Endothelial cell of umbilical vein (primary cell): ENCODE measurements around the gene KRTAP10-7. TPM values are rescaled to one million over a fixed set of nuclear protein-coding genes. Genes with fewer than 3 reads are reported as not detected.

Source experiments
- BruUV-seq: library from RNA; stranded (reverse); fragments of 400-500 nt; replicated peaks from 2 replicates; lab custom pipeline; 2021; lab: Mats Ljungman, UMichigan
- CTCF ChIA-PET: fragments of 300-600, 350-600 bp; sonication (Branson Sonifier 250); formaldehyde crosslinking; loops from one replicate; lab custom pipeline; 2021; ENCODE audit warnings: antibody characterized with exemption, inconsistent platforms; lab: Charles Lee
- POLR2A ChIA-PET: fragments of 300-600, 350-600 bp; sonication (Branson Sonifier 250); formaldehyde crosslinking; loops from one replicate; lab custom pipeline; 2021; ENCODE audit warnings: antibody characterized with exemption, inconsistent platforms; lab: Charles Lee
- DNase-seq: peaks from one replicate; pipeline ENCODE4 v3.0.0-alpha.2; 2011; ENCODE audit warnings: low read depth, low spot score
- FAIRE-seq: peaks from 2 replicates; lab custom pipeline; 2011; peaks lifted over from hg19 to GRCh38; lab: Jason Lieb, UNC
- H2AFZ ChIP-seq: 2 replicates; pipeline ENCODE4 v1.6.0; 2012; ENCODE audit warnings: low read depth, low read length, control low read depth, inconsistent platforms
- H3K27ac ChIP-seq: 2 replicates; pipeline ENCODE4 v1.5.1; 2011; ENCODE audit warnings: low read depth, mild to moderate bottlenecking, control low read depth, low read length, moderate library complexity; ENCODE audit not compliant: insufficient read depth
- H3K27me3 ChIP-seq, 2 experiments: 2 replicates each; pipeline versions ENCODE4 v1.6.0 to v1.6.1; 2011; ENCODE audit warnings: low read length in 2 of 2, mixed read lengths in 1 of 2; ENCODE audit not compliant: control insufficient read depth in 2 of 2, insufficient read depth in 2 of 2
- H3K36me3 ChIP-seq, 2 experiments: 2 replicates in 1 of 2; 3 replicates in 1 of 2; pipeline ENCODE4 v1.5.1; 2011; ENCODE audit warnings: low read length in 2 of 2, mild to moderate bottlenecking in 1 of 2, moderate library complexity in 1 of 2; ENCODE audit not compliant: control insufficient read depth in 2 of 2, insufficient read depth in 2 of 2; ENCODE audit errors: extremely low read depth in 1 of 2
- H3K4me1 ChIP-seq: 3 replicates; pipeline ENCODE4 v1.5.1; 2011; ENCODE audit warnings: mild to moderate bottlenecking, low read length; ENCODE audit not compliant: control insufficient read depth, insufficient read depth; ENCODE audit errors: extremely low read depth
- H3K4me2 ChIP-seq: 2 replicates; pipeline ENCODE4 v1.6.1; 2011; ENCODE audit warnings: low read length, control low read depth, mixed read lengths; ENCODE audit not compliant: insufficient read depth
- H3K4me3 ChIP-seq, 3 experiments: fragments of 200-600 bp in 1 of 3; sonication (generic), shearing (Covaris generic) in 1 of 3; replicated peaks in 1 of 3; 2 replicates each; pipeline ENCODE4 v1.5.1; 2011 to 2016; ENCODE audit warnings: control low read depth in 3 of 3, low read length in 3 of 3, mild to moderate bottlenecking in 2 of 3, inconsistent platforms in 1 of 3, low read depth in 1 of 3, moderate library complexity in 1 of 3; ENCODE audit not compliant: insufficient read depth in 1 of 3
- H3K79me2 ChIP-seq: 2 replicates; pipeline ENCODE4 v1.6.0; 2012; ENCODE audit warnings: low read length, inconsistent platforms; ENCODE audit not compliant: control insufficient read depth, insufficient read depth
- H3K9ac ChIP-seq: replicated peaks from 2 replicates; pipeline ENCODE3; 2011; ENCODE audit warnings: low read length, control low read depth; ENCODE audit not compliant: insufficient read depth; ENCODE audit errors: extremely low read depth
- H3K9me1 ChIP-seq: replicated peaks from 3 replicates; pipeline ENCODE4 v1.6.0; 2011; ENCODE audit warnings: mild to moderate bottlenecking, low read length; ENCODE audit not compliant: control insufficient read depth, insufficient read depth; ENCODE audit errors: extremely low read depth
- H3K9me3 ChIP-seq: replicated peaks from 2 replicates; pipeline ENCODE4 v1.5.1; 2012; ENCODE audit warnings: low read length, inconsistent platforms; ENCODE audit not compliant: control insufficient read depth, insufficient read depth
- H4K20me1 ChIP-seq: replicated peaks from 2 replicates; pipeline ENCODE3; 2011; ENCODE audit warnings: mild to moderate bottlenecking, low read length; ENCODE audit not compliant: control insufficient read depth, insufficient read depth; ENCODE audit errors: extremely low read depth
- CTCF ChIP-seq, 2 donors: IDR thresholded peaks; 1 replicate in 1 of 2; 2 replicates in 1 of 2; pipeline ENCODE4 v1.5.1; 2011; ENCODE audit warnings: low read length in 2 of 2, mild to moderate bottlenecking in 2 of 2, moderate library complexity in 2 of 2, control low read depth in 1 of 2, inconsistent platforms in 1 of 2, low read depth in 1 of 2; ENCODE audit not compliant: insufficient read depth in 1 of 2; ENCODE audit errors: extremely low read depth in 1 of 2
- EZH2 ChIP-seq: IDR thresholded peaks from 2 replicates; pipeline ENCODE4 v1.6.1; 2012; ENCODE audit warnings: borderline replicate concordance, low read depth, mild to moderate bottlenecking, moderate library complexity, low read length, inconsistent platforms; ENCODE audit not compliant: severe bottlenecking
- FOS ChIP-seq: IDR thresholded peaks from 2 replicates; pipeline ENCODE4 v1.6.1; 2011; ENCODE audit warnings: mild to moderate bottlenecking, low read length, moderate library complexity, borderline replicate concordance; ENCODE audit not compliant: insufficient read depth
- GATA2 ChIP-seq: IDR thresholded peaks from 2 replicates; pipeline ENCODE4 v1.7.0; 2011; ENCODE audit warnings: low read depth, mild to moderate bottlenecking, moderate library complexity, mixed read lengths, low read length; ENCODE audit not compliant: insufficient read length, insufficient read depth
- JUN ChIP-seq: IDR thresholded peaks from 2 replicates; pipeline ENCODE4 v1.6.1; 2011; ENCODE audit warnings: borderline replicate concordance, low read depth; ENCODE audit not compliant: insufficient read length, insufficient read depth
- MAX ChIP-seq: IDR thresholded peaks from 2 replicates; pipeline ENCODE4 v1.6.1; 2011; ENCODE audit not compliant: insufficient read depth, insufficient read length
- MYC ChIP-seq: IDR thresholded peaks from one replicate; pipeline ENCODE4 v1.6.1; 2011; ENCODE audit warnings: mild to moderate bottlenecking, low read depth, low read length
- POLR2A ChIP-seq: IDR thresholded peaks from 2 replicates; pipeline ENCODE4 v1.6.1; 2012; ENCODE audit warnings: low read depth, mild to moderate bottlenecking, control low read depth, low read length
- POLR2AphosphoS5 ChIP-seq: IDR thresholded peaks from 2 replicates; pipeline ENCODE4 v1.6.1; 2012; ENCODE audit warnings: low read depth, mild to moderate bottlenecking, control low read depth, low read length, moderate library complexity; ENCODE audit not compliant: insufficient read depth
- dilution Hi-C: fragments of 300-500 bp; cut with MboI; formaldehyde crosslinking; loops from one replicate; pipeline ENCODE4 v1.15.0; 2019; ENCODE audit warnings: low sequenced_read_pairs; ENCODE audit not compliant: extremely low pct_ligation_motif_present
- intact Hi-C: fragments of 100-400 bp; cut with micrococcal nuclease; formaldehyde crosslinking; loops from one replicate; pipeline ENCODE4 v1.10.0; 2022
- polyA plus RNA-seq, 4 experiments: library from polyadenylated mRNA; depleted of rRNA in 3 of 4; stranded (reverse) in 3 of 4; unstranded in 1 of 4; fragments of >200 nt; gene quantifications; 2 replicates each; pipeline versions ENCODE4 v1.2.1 to v1.2.3, GENCODE V29; 2011 to 2012; ENCODE audit warnings: missing spikeins in 1 of 4
- total RNA-seq: library from RNA; stranded (reverse); gene quantifications from 2 replicates; pipeline ENCODE4 v1.2.3, GENCODE V29; 2021

The KRTAP10-7 gene
- total and polyA plus RNA-seq, 2 donors (not counting 3 experiments of a cell fraction or from before 2014, with no cell fraction given): not detected

- POLR2A ChIA-PET: no interaction called here
- FAIRE-seq: no peak
These were observed 19.5 kb downstream of the KRTAP10-7 start for GRCh38 chr21:44619886-44620285.

More at GRCh38 chr21:44619886-44620285, 19.5 kb downstream of the KRTAP10-7 start:
- Histone ChIP-seq H3K4me1 (no peaks in the 10 kb centered on the region), H3K9me1 (no peaks in the 10 kb centered on the region), H2AFZ (no peak overlapping the region), H3K79me2 (no peaks in the 10 kb centered on the region), H3K4me2 (no peak overlapping the region), H3K36me3 (no peaks in the 10 kb centered on the region), H3K4me3 (no peak overlapping the region), H3K27ac (no peak overlapping the region), H3K27me3 (no peaks in the 10 kb centered on the region), H4K20me1 (no peaks in the 10 kb centered on the region), H3K9me3 (no peaks in the 10 kb centered on the region), H3K9ac (no peak overlapping the region)
- DNase-seq: no peak
- CTCF ChIA-PET: interaction anchor here (1.6 to 4.2 kb wide), 3 partner anchors 11 to 174 kb away, joined by 5 to 28 read pairs (median 20); no protein-coding TSS in a partner anchor
- TF ChIP-seq EZH2: no peak
- TF ChIP-seq POLR2AphosphoS5: no peak
- no peak for TF ChIP-seq POLR2A
- TF ChIP-seq FOS: no peak
- TF ChIP-seq MAX: no peak
- TF ChIP-seq MYC: no peak
- TF ChIP-seq JUN: no peak
- no peak for TF ChIP-seq GATA2
- no peak for TF ChIP-seq CTCF (IDR thresholded peaks at IDR 0.05; ENCODE audit: extremely low read depth in 1 of 2, insufficient read depth in 1 of 2, low read depth in 1 of 2, low read length in 2 of 2)
- intact Hi-C loops (no loop called here), dilution Hi-C loops (no loop called here)
- no TSS peak for BruUV-seq
